ENCODE results near the gene MCOLN2.

DNA sequence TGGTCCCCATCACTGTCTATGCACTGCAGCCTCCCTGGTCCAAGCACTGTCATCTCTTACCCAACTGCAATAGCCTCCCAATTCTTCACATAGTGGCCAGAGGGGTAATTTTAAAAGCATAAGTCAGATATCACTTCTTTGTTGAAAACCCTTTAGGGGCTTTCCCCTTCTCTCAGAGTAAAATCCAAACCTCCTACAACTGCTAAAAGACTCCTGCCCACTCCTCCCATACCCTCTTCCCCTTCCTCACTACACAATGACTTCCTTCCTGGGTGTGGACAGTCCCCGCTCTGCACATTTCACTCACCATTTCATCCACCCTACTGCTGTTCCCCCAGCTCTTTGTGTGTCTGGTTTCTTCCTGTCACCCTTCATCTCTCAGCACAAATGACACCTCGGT, 8.3 kb downstream of the MCOLN2 start:
- no peak for TF ChIP-seq POLR2AphosphoS5 (IDR thresholded peaks at IDR 0.05; ENCODE audit: low read depth, low read length)
- TF ChIP-seq, protein P1, sequence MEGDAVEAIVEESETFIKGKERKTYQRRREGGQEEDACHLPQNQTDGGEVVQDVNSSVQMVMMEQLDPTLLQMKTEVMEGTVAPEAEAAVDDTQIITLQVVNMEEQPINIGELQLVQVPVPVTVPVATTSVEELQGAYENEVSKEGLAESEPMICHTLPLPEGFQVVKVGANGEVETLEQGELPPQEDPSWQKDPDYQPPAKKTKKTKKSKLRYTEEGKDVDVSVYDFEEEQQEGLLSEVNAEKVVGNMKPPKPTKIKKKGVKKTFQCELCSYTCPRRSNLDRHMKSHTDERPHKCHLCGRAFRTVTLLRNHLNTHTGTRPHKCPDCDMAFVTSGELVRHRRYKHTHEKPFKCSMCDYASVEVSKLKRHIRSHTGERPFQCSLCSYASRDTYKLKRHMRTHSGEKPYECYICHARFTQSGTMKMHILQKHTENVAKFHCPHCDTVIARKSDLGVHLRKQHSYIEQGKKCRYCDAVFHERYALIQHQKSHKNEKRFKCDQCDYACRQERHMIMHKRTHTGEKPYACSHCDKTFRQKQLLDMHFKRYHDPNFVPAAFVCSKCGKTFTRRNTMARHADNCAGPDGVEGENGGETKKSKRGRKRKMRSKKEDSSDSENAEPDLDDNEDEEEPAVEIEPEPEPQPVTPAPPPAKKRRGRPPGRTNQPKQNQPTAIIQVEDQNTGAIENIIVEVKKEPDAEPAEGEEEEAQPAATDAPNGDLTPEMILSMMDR (IDR thresholded peaks at IDR 0.05), result no peak
